GM12878 (cell line): ENCODE data around the gene PTCH2. TPM values are rescaled to one million over a fixed set of nuclear protein-coding genes. Genes with fewer than 3 reads are reported as not detected.

Experiments used
- ATF7 ChIP-seq: fragments of 450-650 bp; IDR thresholded peaks from 2 replicates; pipeline ENCODE4 v1.6.1; 2016; ENCODE audit warnings: low read depth, mild to moderate bottlenecking
- BHLHE40 ChIP-seq, 2 experiments: fragments of 450-650 bp in 1 of 2; IDR thresholded peaks; 2 replicates each; pipeline ENCODE4 v1.6.1; 2011 to 2017; ENCODE audit warnings: low read depth in 2 of 2, borderline replicate concordance in 1 of 2, improper control_type of control experiment in 1 of 2, low read length in 1 of 2, mild to moderate bottlenecking in 1 of 2
- CBX5 ChIP-seq: sonication (generic); IDR thresholded peaks from 2 replicates; pipeline ENCODE4 v1.6.1; 2016; ENCODE audit warnings: low read depth, moderate library complexity, mild to moderate bottlenecking, inconsistent platforms
- CHD4 ChIP-seq: fragments of 200-600 bp; sonication (generic); IDR thresholded peaks from 2 replicates; pipeline ENCODE4 v1.6.1; 2016; ENCODE audit warnings: mild to moderate bottlenecking
- CREM ChIP-seq: IDR thresholded peaks from 2 replicates; pipeline ENCODE4 v1.6.1; 2014; ENCODE audit warnings: antibody characterized with exemption, low read depth
- DPF2 ChIP-seq: fragments of 450-650 bp; IDR thresholded peaks from 2 replicates; pipeline ENCODE4 v1.6.1; 2017; ENCODE audit warnings: mild to moderate bottlenecking
- FOXK2 ChIP-seq: fragments of 450-650 bp; IDR thresholded peaks from 2 replicates; pipeline ENCODE4 v1.6.1; 2017; ENCODE audit warnings: mild to moderate bottlenecking, moderate library complexity
- HDGF ChIP-seq: fragments of 450-650 bp; IDR thresholded peaks from 2 replicates; pipeline ENCODE4 v1.6.1; 2016; ENCODE audit warnings: antibody characterized with exemption
- IRF4 ChIP-seq: IDR thresholded peaks from 2 replicates; pipeline ENCODE4 v1.6.1; 2011; ENCODE audit warnings: low read depth, low read length
- JUND ChIP-seq: IDR thresholded peaks from 2 replicates; pipeline ENCODE4 v1.6.1; 2012; ENCODE audit warnings: low read depth, mild to moderate bottlenecking, low read length, improper control_type of control experiment, moderate library complexity
- MTA2 ChIP-seq: fragments of 450-650 bp; IDR thresholded peaks from 2 replicates; pipeline ENCODE4 v1.6.1; 2016; ENCODE audit warnings: low read depth, mild to moderate bottlenecking, moderate library complexity
- NFYA ChIP-seq: IDR thresholded peaks from 2 replicates; pipeline ENCODE4 v1.6.1; 2011; ENCODE audit warnings: low read depth, mild to moderate bottlenecking, low read length, improper control_type of control experiment, borderline replicate concordance
- NR2C1 ChIP-seq: fragments of 450-650 bp; IDR thresholded peaks from 2 replicates; pipeline ENCODE4 v1.6.1; 2017; ENCODE audit warnings: antibody characterized with exemption, mild to moderate bottlenecking, moderate library complexity
- PML ChIP-seq: IDR thresholded peaks from 2 replicates; pipeline ENCODE4 v1.6.1; 2012; ENCODE audit warnings: low read length, inconsistent platforms
- POU2F2 ChIP-seq: IDR thresholded peaks from 3 replicates; pipeline ENCODE4 v1.6.1; 2011; ENCODE audit warnings: low read depth, mild to moderate bottlenecking, low read length, borderline replicate concordance
- SP1 ChIP-seq: IDR thresholded peaks from one replicate; pipeline ENCODE4 v1.6.1; 2011; ENCODE audit warnings: low read depth, low read length
- SPI1 ChIP-seq: IDR thresholded peaks from 2 replicates; pipeline ENCODE4 v1.6.1; 2011; ENCODE audit warnings: low read depth, mild to moderate bottlenecking, low read length, moderate library complexity, borderline replicate concordance; ENCODE audit not compliant: insufficient read depth
- SRF ChIP-seq, 2 experiments: IDR thresholded peaks; 2 replicates each; pipeline ENCODE4 v1.6.1; 2011; ENCODE audit warnings: low read depth in 2 of 2, low read length in 2 of 2, mild to moderate bottlenecking in 1 of 2, moderate library complexity in 1 of 2
- ZBED1 ChIP-seq: IDR thresholded peaks from 2 replicates; pipeline ENCODE4 v1.6.1; 2016; ENCODE audit warnings: borderline replicate concordance
- polyA plus RNA-seq, 11 experiments: library from polyadenylated mRNA; depleted of rRNA in 4 of 11; unstranded in 6 of 11; stranded (reverse) in 5 of 11; fragments of >200 nt; fragmentation: Nextera tagmentation in 4 of 11; fragmentation: Illumina TruSeq in 1 of 11; extraction: Ambion mirVana in 4 of 11; extraction: Trizol in 1 of 11; gene quantifications; 1 replicate in 1 of 11; 2 replicates in 10 of 11; pipeline versions ENCODE4 v1.2.1 to v1.2.3, GENCODE V29; 2011 to 2016; ENCODE audit warnings: inconsistent platforms in 2 of 11, missing spikeins in 2 of 11, low read depth in 1 of 11
- total RNA-seq, 4 experiments: library from RNA; depleted of rRNA in 3 of 4; stranded (reverse); fragments of >200 nt in 3 of 4; fragmentation: Illumina TruSeq in 1 of 4; extraction: Trizol in 1 of 4; gene quantifications; 2 replicates each; pipeline versions ENCODE4 v1.2.1 to v1.2.3, GENCODE V29; 2013 to 2021
- TF ChIP-seq, protein P1 (sequence below): fragments of 450-650 bp; IDR thresholded peaks from 2 replicates; pipeline ENCODE4 v1.6.1; 2017; ENCODE audit warnings: mild to moderate bottlenecking, moderate library complexity
- TF ChIP-seq, protein P2 (sequence below): fragments of 150-350 bp; IDR thresholded peaks from 2 replicates; pipeline ENCODE4 v1.6.1; 2016; ENCODE audit warnings: low read depth, low read length

Gene PTCH2
- total and polyA plus RNA-seq, 10 of the 15 experiments (the other 5 are each of a cell fraction or from before 2014, with no cell fraction given): 0.03 to 8.4 (median 0.10) TPM

DNA sequence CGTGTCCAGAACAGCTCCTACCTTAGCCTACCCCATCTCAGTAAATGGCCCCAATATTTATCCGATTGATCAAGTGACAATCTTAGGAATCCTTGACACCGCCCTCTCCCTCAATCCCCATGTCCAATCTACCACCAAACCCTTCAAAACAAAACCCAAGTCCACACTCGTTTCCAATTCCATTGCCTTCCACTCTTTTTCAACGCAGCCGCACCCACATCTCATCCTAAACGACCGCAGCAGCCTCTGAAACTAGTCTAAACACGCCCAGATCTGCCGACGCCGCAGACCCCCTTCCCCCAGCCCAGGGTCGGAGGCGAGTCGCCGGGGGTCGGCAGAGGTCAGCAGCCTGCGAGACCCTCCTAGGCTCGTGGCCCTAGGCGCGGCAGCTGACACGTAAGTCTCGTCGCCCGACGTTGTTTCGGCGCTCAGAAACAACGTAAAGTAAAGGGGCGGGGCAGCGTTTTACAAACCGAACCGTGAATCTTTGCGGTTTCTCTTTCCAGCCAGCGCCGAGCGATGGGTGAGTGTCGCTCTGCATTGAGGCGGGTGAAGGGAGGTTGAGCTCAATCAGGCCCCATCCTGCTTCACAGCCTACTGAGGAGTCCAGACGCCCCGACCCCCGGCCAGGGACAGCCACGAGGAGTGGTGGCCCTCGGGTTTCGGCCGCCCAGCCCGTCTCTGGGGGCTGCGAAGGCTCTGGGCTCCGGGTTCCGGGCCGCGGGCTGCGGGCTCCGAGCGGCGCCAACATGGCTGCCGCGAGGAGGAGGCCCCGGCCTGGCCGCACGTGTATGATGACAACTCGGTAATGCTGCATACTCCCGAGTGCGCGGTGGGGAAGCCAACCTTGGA, 67.7 kb downstream of the PTCH2 start, which contains the start of gene RPS8 (continued):
- TF ChIP-seq DPF2 (peak; percentile 82), ZBED1 (peak; percentile 90), CBX5 (no peak), CREM (peak; percentile 100), FOXK2 (peak; percentile 40; the same call in 1 of the 2 replicates), HDGF (peak; percentile 77), CHD4 (no peak), POU2F2 (peak; percentile 97), NFYA (no peak), PML (peak; percentile 99), BHLHE40 (IDR thresholded peaks at IDR 0.05; ENCODE audit: borderline replicate concordance in 1 of 2, low read depth in 2 of 2, low read length in 1 of 2) (peak; percentile 47 to 84; a peak in 3 of 4 replicates), NR2C1 (peak; percentile 73), SPI1 (no peak), SRF (IDR thresholded peaks at IDR 0.05; ENCODE audit: low read depth in 2 of 2, low read length in 2 of 2) (peak in 1 of 2 experiments; percentile 92; a peak in 2 of 4 replicates), IRF4 (no peak), JUND (no peak), SP1 (peak; percentile 87), ATF7 (peak; percentile 30; the same call in 1 of the 2 replicates), MTA2 (peak; percentile 44; the same call in 1 of the 2 replicates)
- TF ChIP-seq, protein P1, sequence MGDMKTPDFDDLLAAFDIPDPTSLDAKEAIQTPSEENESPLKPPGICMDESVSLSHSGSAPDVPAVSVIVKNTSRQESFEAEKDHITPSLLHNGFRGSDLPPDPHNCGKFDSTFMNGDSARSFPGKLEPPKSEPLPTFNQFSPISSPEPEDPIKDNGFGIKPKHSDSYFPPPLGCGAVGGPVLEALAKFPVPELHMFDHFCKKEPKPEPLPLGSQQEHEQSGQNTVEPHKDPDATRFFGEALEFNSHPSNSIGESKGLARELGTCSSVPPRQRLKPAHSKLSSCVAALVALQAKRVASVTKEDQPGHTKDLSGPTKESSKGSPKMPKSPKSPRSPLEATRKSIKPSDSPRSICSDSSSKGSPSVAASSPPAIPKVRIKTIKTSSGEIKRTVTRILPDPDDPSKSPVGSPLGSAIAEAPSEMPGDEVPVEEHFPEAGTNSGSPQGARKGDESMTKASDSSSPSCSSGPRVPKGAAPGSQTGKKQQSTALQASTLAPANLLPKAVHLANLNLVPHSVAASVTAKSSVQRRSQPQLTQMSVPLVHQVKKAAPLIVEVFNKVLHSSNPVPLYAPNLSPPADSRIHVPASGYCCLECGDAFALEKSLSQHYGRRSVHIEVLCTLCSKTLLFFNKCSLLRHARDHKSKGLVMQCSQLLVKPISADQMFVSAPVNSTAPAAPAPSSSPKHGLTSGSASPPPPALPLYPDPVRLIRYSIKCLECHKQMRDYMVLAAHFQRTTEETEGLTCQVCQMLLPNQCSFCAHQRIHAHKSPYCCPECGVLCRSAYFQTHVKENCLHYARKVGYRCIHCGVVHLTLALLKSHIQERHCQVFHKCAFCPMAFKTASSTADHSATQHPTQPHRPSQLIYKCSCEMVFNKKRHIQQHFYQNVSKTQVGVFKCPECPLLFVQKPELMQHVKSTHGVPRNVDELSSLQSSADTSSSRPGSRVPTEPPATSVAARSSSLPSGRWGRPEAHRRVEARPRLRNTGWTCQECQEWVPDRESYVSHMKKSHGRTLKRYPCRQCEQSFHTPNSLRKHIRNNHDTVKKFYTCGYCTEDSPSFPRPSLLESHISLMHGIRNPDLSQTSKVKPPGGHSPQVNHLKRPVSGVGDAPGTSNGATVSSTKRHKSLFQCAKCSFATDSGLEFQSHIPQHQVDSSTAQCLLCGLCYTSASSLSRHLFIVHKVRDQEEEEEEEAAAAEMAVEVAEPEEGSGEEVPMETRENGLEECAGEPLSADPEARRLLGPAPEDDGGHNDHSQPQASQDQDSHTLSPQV: 0 out of 2 replicates have a peak, but pooled peaks have one; percentile 70
- TF ChIP-seq, protein P2, sequence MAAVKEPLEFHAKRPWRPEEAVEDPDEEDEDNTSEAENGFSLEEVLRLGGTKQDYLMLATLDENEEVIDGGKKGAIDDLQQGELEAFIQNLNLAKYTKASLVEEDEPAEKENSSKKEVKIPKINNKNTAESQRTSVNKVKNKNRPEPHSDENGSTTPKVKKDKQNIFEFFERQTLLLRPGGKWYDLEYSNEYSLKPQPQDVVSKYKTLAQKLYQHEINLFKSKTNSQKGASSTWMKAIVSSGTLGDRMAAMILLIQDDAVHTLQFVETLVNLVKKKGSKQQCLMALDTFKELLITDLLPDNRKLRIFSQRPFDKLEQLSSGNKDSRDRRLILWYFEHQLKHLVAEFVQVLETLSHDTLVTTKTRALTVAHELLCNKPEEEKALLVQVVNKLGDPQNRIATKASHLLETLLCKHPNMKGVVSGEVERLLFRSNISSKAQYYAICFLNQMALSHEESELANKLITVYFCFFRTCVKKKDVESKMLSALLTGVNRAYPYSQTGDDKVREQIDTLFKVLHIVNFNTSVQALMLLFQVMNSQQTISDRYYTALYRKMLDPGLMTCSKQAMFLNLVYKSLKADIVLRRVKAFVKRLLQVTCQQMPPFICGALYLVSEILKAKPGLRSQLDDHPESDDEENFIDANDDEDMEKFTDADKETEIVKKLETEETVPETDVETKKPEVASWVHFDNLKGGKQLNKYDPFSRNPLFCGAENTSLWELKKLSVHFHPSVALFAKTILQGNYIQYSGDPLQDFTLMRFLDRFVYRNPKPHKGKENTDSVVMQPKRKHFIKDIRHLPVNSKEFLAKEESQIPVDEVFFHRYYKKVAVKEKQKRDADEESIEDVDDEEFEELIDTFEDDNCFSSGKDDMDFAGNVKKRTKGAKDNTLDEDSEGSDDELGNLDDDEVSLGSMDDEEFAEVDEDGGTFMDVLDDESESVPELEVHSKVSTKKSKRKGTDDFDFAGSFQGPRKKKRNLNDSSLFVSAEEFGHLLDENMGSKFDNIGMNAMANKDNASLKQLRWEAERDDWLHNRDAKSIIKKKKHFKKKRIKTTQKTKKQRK: no peak
